ENCODE measurements around the gene KLHL28. TPM values are rescaled to one million over a fixed set of nuclear protein-coding genes. Genes with fewer than 3 reads are reported as not detected.

KLHL28 gene
- total and polyA plus RNA-seq, 2 donors (not counting 1 experiment from before 2014, with no cell fraction given) = 6.1 to 9.7 TPM

DNA sequence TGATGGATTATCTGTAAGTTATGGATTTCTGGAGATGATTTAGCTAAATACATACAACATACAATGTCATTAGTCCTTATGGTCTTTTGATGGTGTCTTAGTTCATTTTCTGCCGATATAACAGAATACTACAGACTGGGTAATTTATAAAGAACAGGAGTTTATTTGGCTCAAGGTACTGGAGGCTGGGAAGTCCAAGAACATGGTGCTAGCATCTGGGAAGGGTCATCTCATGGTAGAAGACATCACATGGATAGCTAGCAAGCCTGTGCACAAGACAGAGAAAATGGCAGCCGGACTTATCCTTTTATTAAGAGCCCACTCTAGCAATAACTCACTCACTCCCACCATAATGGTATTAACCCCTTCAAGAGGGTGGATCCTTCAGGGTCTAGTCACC, 24.2 kb downstream of the KLHL28 start:
- Histone ChIP-seq H2AFZ (ENCODE audit: low read length) (no peak overlapping the region), H3K9me3 (ENCODE audit: control insufficient read depth, insufficient read depth, low read depth, low read length) (no peaks in the 10 kb centered on the region), H3K4me1 (ENCODE audit: control insufficient read depth, extremely low read depth, insufficient read depth, low read length) (no peaks in the 10 kb centered on the region), H3K36me3 (ENCODE audit: control insufficient read depth, insufficient read depth, low read length) (peaks cover 2% of the 10 kb centered on the region), H3K27ac (ENCODE audit: insufficient read depth, low read length) (no peak overlapping the region), H4K20me1 (ENCODE audit: control insufficient read depth, extremely low read depth, insufficient read depth, low read length) (no peaks in the 10 kb centered on the region), H3K9ac (ENCODE audit: insufficient read depth, low read length) (no peak overlapping the region), H3K27me3 (ENCODE audit: control insufficient read depth, insufficient read depth, low read length) (no peaks in the 10 kb centered on the region), H3K4me3 (replicated peaks in 1 of 4; ENCODE audit: control extremely low read depth in 1 of 4, insufficient read depth in 1 of 4, low read depth in 3 of 4, low read length in 4 of 4) (no peak overlapping the region), H3K4me2 (ENCODE audit: extremely low read depth, insufficient read depth, low read length) (no peak overlapping the region), H3K79me2 (ENCODE audit: control insufficient read depth, insufficient read depth, low read length) (no peaks in the 10 kb centered on the region)
- TF ChIP-seq, protein P1, sequence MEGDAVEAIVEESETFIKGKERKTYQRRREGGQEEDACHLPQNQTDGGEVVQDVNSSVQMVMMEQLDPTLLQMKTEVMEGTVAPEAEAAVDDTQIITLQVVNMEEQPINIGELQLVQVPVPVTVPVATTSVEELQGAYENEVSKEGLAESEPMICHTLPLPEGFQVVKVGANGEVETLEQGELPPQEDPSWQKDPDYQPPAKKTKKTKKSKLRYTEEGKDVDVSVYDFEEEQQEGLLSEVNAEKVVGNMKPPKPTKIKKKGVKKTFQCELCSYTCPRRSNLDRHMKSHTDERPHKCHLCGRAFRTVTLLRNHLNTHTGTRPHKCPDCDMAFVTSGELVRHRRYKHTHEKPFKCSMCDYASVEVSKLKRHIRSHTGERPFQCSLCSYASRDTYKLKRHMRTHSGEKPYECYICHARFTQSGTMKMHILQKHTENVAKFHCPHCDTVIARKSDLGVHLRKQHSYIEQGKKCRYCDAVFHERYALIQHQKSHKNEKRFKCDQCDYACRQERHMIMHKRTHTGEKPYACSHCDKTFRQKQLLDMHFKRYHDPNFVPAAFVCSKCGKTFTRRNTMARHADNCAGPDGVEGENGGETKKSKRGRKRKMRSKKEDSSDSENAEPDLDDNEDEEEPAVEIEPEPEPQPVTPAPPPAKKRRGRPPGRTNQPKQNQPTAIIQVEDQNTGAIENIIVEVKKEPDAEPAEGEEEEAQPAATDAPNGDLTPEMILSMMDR (conservative IDR thresholded peaks at IDR 0.05 in 1 of 2, IDR thresholded peaks at IDR 0.05 in 1 of 2; ENCODE audit: low read depth in 1 of 2, low read length in 2 of 2) = no peak
- no peak for TF ChIP-seq EZH2 (IDR thresholded peaks at IDR 0.05; ENCODE audit: low read length, missing control alignments)
- no peak for DNase-seq (ENCODE audit: low read depth in 2 of 2)

- Histone ChIP-seq H3K27ac (ENCODE audit: insufficient read depth, low read length) (no peak overlapping the region), H3K9me3 (ENCODE audit: control insufficient read depth, insufficient read depth, low read depth, low read length) (no peaks in the 10 kb centered on the region), H3K4me1 (ENCODE audit: control insufficient read depth, extremely low read depth, insufficient read depth, low read length) (no peaks in the 10 kb centered on the region), H2AFZ (ENCODE audit: low read length) (no peak overlapping the region), H3K4me3 (replicated peaks in 1 of 4; ENCODE audit: control extremely low read depth in 1 of 4, insufficient read depth in 1 of 4, low read depth in 3 of 4, low read length in 4 of 4) (no peak overlapping the region), H3K79me2 (ENCODE audit: control insufficient read depth, insufficient read depth, low read length) (no peaks in the 10 kb centered on the region), H4K20me1 (ENCODE audit: control insufficient read depth, extremely low read depth, insufficient read depth, low read length) (no peaks in the 10 kb centered on the region), H3K4me2 (ENCODE audit: extremely low read depth, insufficient read depth, low read length) (no peak overlapping the region), H3K27me3 (ENCODE audit: control insufficient read depth, insufficient read depth, low read length) (no peaks in the 10 kb centered on the region), H3K36me3 (ENCODE audit: control insufficient read depth, insufficient read depth, low read length) (peaks cover 2% of the 10 kb centered on the region), H3K9ac (ENCODE audit: insufficient read depth, low read length) (no peak overlapping the region)
- TF ChIP-seq, protein P1 (conservative IDR thresholded peaks at IDR 0.05 in 1 of 2, IDR thresholded peaks at IDR 0.05 in 1 of 2; ENCODE audit: low read depth in 1 of 2, low read length in 2 of 2) = no peak
- no peak for TF ChIP-seq EZH2 (IDR thresholded peaks at IDR 0.05; ENCODE audit: low read length, missing control alignments)
- DNase-seq (ENCODE audit: low read depth in 2 of 2) = no peak
Measured at GRCh38 chr14:44935155-44935554, 26.6 kb downstream of the KLHL28 start.

GRCh38 chr14:44928793-44929192, 33.0 kb downstream of the KLHL28 start:
- Histone ChIP-seq H3K36me3 (ENCODE audit: control insufficient read depth, insufficient read depth, low read length) (no peaks in the 10 kb centered on the region), H3K27me3 (ENCODE audit: control insufficient read depth, insufficient read depth, low read length) (no peaks in the 10 kb centered on the region), H2AFZ (ENCODE audit: low read length) (no peak overlapping the region), H3K79me2 (ENCODE audit: control insufficient read depth, insufficient read depth, low read length) (no peaks in the 10 kb centered on the region), H3K4me1 (ENCODE audit: control insufficient read depth, extremely low read depth, insufficient read depth, low read length) (no peaks in the 10 kb centered on the region), H3K9ac (ENCODE audit: insufficient read depth, low read length) (no peak overlapping the region), H3K4me3 (replicated peaks in 1 of 4; ENCODE audit: control extremely low read depth in 1 of 4, insufficient read depth in 1 of 4, low read depth in 3 of 4, low read length in 4 of 4) (no peak overlapping the region), H4K20me1 (ENCODE audit: control insufficient read depth, extremely low read depth, insufficient read depth, low read length) (no peaks in the 10 kb centered on the region), H3K27ac (ENCODE audit: insufficient read depth, low read length) (no peak overlapping the region), H3K9me3 (ENCODE audit: control insufficient read depth, insufficient read depth, low read depth, low read length) (no peaks in the 10 kb centered on the region), H3K4me2 (ENCODE audit: extremely low read depth, insufficient read depth, low read length) (no peak overlapping the region)
- no peak for DNase-seq (ENCODE audit: low read depth in 2 of 2)
- TF ChIP-seq, protein P1 (conservative IDR thresholded peaks at IDR 0.05 in 1 of 2, IDR thresholded peaks at IDR 0.05 in 1 of 2; ENCODE audit: low read depth in 1 of 2, low read length in 2 of 2) = no peak
- TF ChIP-seq EZH2 (IDR thresholded peaks at IDR 0.05; ENCODE audit: low read length, missing control alignments) = no peak
